CD4-positive, alpha-beta T cell (primary cell): ENCODE results near the gene PRM2. TPM values are rescaled to one million over a fixed set of nuclear protein-coding genes. Genes with fewer than 3 reads are reported as not detected.

Experiments used
- ATAC-seq: fragments of 200-7000 bp; cut with Tn5 transposase; one replicate; pipeline ENCODE4 v1.10.0; 2022; ENCODE audit warnings: mild to moderate bottlenecking; ENCODE audit not compliant: poor library complexity
- CTCF ChIA-PET: fragments of 350-600 bp; sonication (Branson Sonifier 250); formaldehyde crosslinking; loops from one replicate; lab custom pipeline; 2021; ENCODE audit warnings: antibody characterized with exemption, inconsistent platforms; lab: Charles Lee
- POLR2A ChIA-PET: fragments of 350-600 bp; sonication (Branson Sonifier 250); formaldehyde crosslinking; loops from one replicate; lab custom pipeline; 2021; ENCODE audit warnings: antibody characterized with exemption, inconsistent platforms; lab: Charles Lee
- DNase-seq, 14 experiments: peaks; one replicate each; pipeline ENCODE4 v3.0.0-alpha.2; 2013 to 2020; ENCODE audit warnings: mixed read lengths in 2 of 14
- H3K27ac ChIP-seq, 2 donors: one replicate each; pipeline versions ENCODE4 v1.5.1 to v1.7.0; 2013; ENCODE audit warnings: low read length in 2 of 2, low read depth in 1 of 2, mild to moderate bottlenecking in 1 of 2
- H3K27me3 ChIP-seq, 2 experiments: 1 replicate in 1 of 2; 2 replicates in 1 of 2; pipeline versions ENCODE4 v1.6.1 to v1.7.0; 2013; ENCODE audit warnings: low read length in 2 of 2, control low read depth in 1 of 2, mild to moderate bottlenecking in 1 of 2, moderate library complexity in 1 of 2; ENCODE audit not compliant: insufficient read depth in 2 of 2, control insufficient read depth in 1 of 2
- H3K36me3 ChIP-seq: one replicate; pipeline ENCODE4 v1.6.1; 2013; ENCODE audit warnings: low read length, control low read depth; ENCODE audit not compliant: insufficient read depth
- H3K4me1 ChIP-seq: one replicate; pipeline ENCODE4 v1.6.1; 2013; ENCODE audit warnings: low read length, control low read depth; ENCODE audit not compliant: insufficient read depth
- H3K4me3 ChIP-seq: one replicate; pipeline ENCODE4 v1.5.1; 2013; ENCODE audit warnings: mild to moderate bottlenecking, low read length, moderate library complexity
- H3K9me3 ChIP-seq, 2 experiments: 1 replicate in 1 of 2; 2 replicates in 1 of 2; pipeline versions ENCODE4 v1.6.1 to v1.7.0; 2013; ENCODE audit warnings: low read length in 2 of 2, mild to moderate bottlenecking in 2 of 2, control low read depth in 1 of 2, moderate library complexity in 1 of 2; ENCODE audit not compliant: control insufficient read depth in 1 of 2, insufficient read depth in 1 of 2
- H3K27ac Mint-ChIP-seq: one replicate; pipeline ENCODE4 v1.8.0; 2020; ENCODE audit warnings: mixed read lengths
- H3K27me3 Mint-ChIP-seq: one replicate; pipeline ENCODE4 v1.8.0; 2021; ENCODE audit warnings: mixed read lengths
- H3K36me3 Mint-ChIP-seq: one replicate; pipeline ENCODE4 v1.8.0; 2021; ENCODE audit warnings: low read depth, mixed read lengths
- H3K4me1 Mint-ChIP-seq: one replicate; pipeline ENCODE4 v1.8.0; 2021; ENCODE audit warnings: low read depth, mixed read lengths
- H3K4me3 Mint-ChIP-seq: one replicate; pipeline ENCODE4 v1.8.0; 2020; ENCODE audit warnings: mild to moderate bottlenecking, mixed read lengths
- H3K9me3 Mint-ChIP-seq: one replicate; pipeline ENCODE4 v1.8.0; 2020; ENCODE audit warnings: mixed read lengths
- CTCF ChIP-seq: fragments of 200-600 bp; IDR thresholded peaks from one replicate; pipeline ENCODE4 v1.8.0; 2022; ENCODE audit warnings: antibody characterized with exemption, mild to moderate bottlenecking
- intact Hi-C, 2 experiments: fragments of 100-400 bp; cut with DNase I in 1 of 2; cut with micrococcal nuclease in 1 of 2; formaldehyde crosslinking; loops; one replicate each; pipeline versions ENCODE4 v1.15.1 to v1.9.0; 2023 to 2025; cut with DNase I, micrococcal nuclease
- total RNA-seq, 174 experiments: library from RNA in 2 of 174; stranded (reverse) in 2 of 174; gene quantifications; one replicate each; pipeline ENCODE4 v1.2.3 and lab custom pipeline; 2021 to 2026

Gene PRM2
- total RNA-seq, 2 experiments from 2014 or later = not detected

GRCh38 chr16:11231367-11231970, 44.8 kb downstream of the PRM2 start:
- H3K4me1 ChIP-seq = peaks cover 58% of the 10 kb centered on the region
- intact Hi-C loops = no loop called here
- POLR2A ChIA-PET = interaction anchor here (1.1 kb wide), 1 partner anchor 23 kb away, joined by 4 read pairs; no protein-coding TSS in a partner anchor

GRCh38 chr16:11229906-11230305, 46.4 kb downstream of the PRM2 start:
- Histone ChIP-seq H3K36me3 (no peaks in the 10 kb centered on the region), H3K27ac (no peak overlapping the region), H3K4me1 (peaks cover 65% of the 10 kb centered on the region), H3K4me3 (no peak overlapping the region), H3K27me3 (no peaks in the 10 kb centered on the region), H3K9me3 (no peaks in the 10 kb centered on the region)
- no peaks in the 10 kb centered on the region for H3K27me3 Mint-ChIP-seq
- no peak for DNase-seq
- H3K4me1 Mint-ChIP-seq = peaks cover 65% of the 10 kb centered on the region
- ATAC-seq = no peak
- no peaks in the 10 kb centered on the region for H3K9me3 Mint-ChIP-seq
- POLR2A ChIA-PET = interaction anchor here (0.6 kb wide), 1 partner anchor 9 kb away, joined by 3 read pairs; no protein-coding TSS in a partner anchor
- CTCF ChIA-PET = no interaction called here
- no peak overlapping the region for H3K4me3 Mint-ChIP-seq
- no peak for TF ChIP-seq CTCF
- intact Hi-C loops = loop anchor here in 1 of 2 experiments (10.0 kb wide), 1 partner anchor 125 kb away; no protein-coding TSS in a partner anchor
- no peaks in the 10 kb centered on the region for H3K36me3 Mint-ChIP-seq
- peak overlapping the region; percentile 99 for H3K27ac Mint-ChIP-seq

More at GRCh38 chr16:11231367-11231970, 44.8 kb downstream of the PRM2 start:
- Mint-ChIP-seq H3K9me3 (no peaks in the 10 kb centered on the region), H3K36me3 (no peaks in the 10 kb centered on the region), H3K4me1 (peaks cover 58% of the 10 kb centered on the region), H3K27me3 (no peaks in the 10 kb centered on the region), H3K4me3 (no peak overlapping the region), H3K27ac (peak overlapping the region; percentile 95)
- DNase-seq = no peak
- TF ChIP-seq CTCF = no peak
- Histone ChIP-seq H3K27ac (no peak overlapping the region), H3K9me3 (no peaks in the 10 kb centered on the region), H3K4me3 (no peak overlapping the region), H3K36me3 (no peaks in the 10 kb centered on the region), H3K27me3 (no peaks in the 10 kb centered on the region)
- CTCF ChIA-PET = no interaction called here
- ATAC-seq = no peak

DNA sequence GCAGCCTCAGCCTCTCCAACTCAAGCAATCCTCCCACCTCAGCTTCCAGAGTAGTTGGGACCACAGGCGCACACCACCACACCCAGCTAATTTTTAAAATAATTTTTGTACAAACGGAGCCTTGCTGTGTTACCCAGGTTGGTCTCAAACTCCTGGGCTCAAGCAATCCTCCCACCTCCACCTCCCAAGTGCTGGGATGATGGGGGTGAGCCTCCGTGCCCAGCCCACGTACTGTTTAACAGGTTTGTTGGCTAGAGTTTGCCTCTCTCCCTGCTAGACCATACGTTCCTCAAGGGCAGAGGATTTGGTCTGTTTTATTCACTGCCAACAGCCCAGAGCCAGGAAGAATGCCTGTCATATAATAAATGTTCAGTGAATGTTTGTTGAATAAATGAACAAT, 46.8 kb downstream of the PRM2 start:
- CTCF ChIA-PET = no interaction called here
- no peak for TF ChIP-seq CTCF
- Mint-ChIP-seq H3K9me3 (no peaks in the 10 kb centered on the region), H3K36me3 (no peaks in the 10 kb centered on the region), H3K27me3 (no peaks in the 10 kb centered on the region), H3K4me1 (peaks cover 65% of the 10 kb centered on the region), H3K27ac (peak overlapping the region; percentile 99), H3K4me3 (no peak overlapping the region)
- H3K9me3 ChIP-seq = no peaks in the 10 kb centered on the region
- POLR2A ChIA-PET = no interaction called here
- H3K27me3 ChIP-seq = no peaks in the 10 kb centered on the region
- no peak overlapping the region for H3K27ac ChIP-seq
- intact Hi-C loops = loop anchor here in 1 of 2 experiments (10.0 kb wide), 1 partner anchor 125 kb away; no protein-coding TSS in a partner anchor
- H3K36me3 ChIP-seq = no peaks in the 10 kb centered on the region
- no peak overlapping the region for H3K4me3 ChIP-seq
- DNase-seq (no peak), ATAC-seq (no peak)
- peaks cover 65% of the 10 kb centered on the region for H3K4me1 ChIP-seq
